MG63 (cell line): Measurements from ENCODE around the gene GPR107. TPM values are rescaled to one million over a fixed set of nuclear protein-coding genes. Genes with fewer than 3 reads are reported as not detected.
A peak's percentile ranks its signal among the peaks of the same experiment; 100 is the strongest.

Experiments used
- DNase-seq: peaks from one replicate; pipeline ENCODE4 v3.0.0-alpha.2; 2020
- H3K27me3 ChIP-seq: fragments of 250-450 bp; sonication (Bioruptor Pico); 2 replicates; pipeline ENCODE4 v1.5.1; 2020; ENCODE audit warnings: mild to moderate bottlenecking, moderate library complexity
- H3K36me3 ChIP-seq: fragments of 250-450 bp; sonication (Bioruptor Pico); 2 replicates; pipeline ENCODE4 v1.5.1; 2020; ENCODE audit warnings: mild to moderate bottlenecking, moderate library complexity
- H3K4me3 ChIP-seq: fragments of 250-450 bp; sonication (Bioruptor Pico); 2 replicates; pipeline ENCODE4 v1.5.1; 2020; ENCODE audit warnings: mild to moderate bottlenecking, moderate library complexity
- H3K9me3 ChIP-seq: fragments of 250-450 bp; sonication (Bioruptor Pico); 2 replicates; pipeline ENCODE4 v1.5.1; 2020; ENCODE audit warnings: mild to moderate bottlenecking, moderate library complexity
- total RNA-seq: library from RNA; depleted of rRNA; stranded (reverse); fragments of >200 nt; shearing (Covaris generic); gene quantifications from 2 replicates; pipeline ENCODE4 v1.2.3, GENCODE V29; 2014; ENCODE audit warnings: low replicate concordance

GPR107 gene
- total RNA-seq, 1 experiment from 2014 or later: 10.9 TPM

- Histone ChIP-seq H3K9me3 (no peaks in the 10 kb centered on the region), H3K36me3 (no peaks in the 10 kb centered on the region), H3K27me3 (no peaks in the 10 kb centered on the region), H3K4me3 (no peak overlapping the region)
- no peak for DNase-seq
These were observed 29.6 kb upstream of the GPR107 start for GRCh38 chr9:130023994-130024596.

GRCh38 chr9:130024597-130024994 is 29.1 kb upstream of the GPR107 start:
- Histone ChIP-seq H3K9me3 (no peaks in the 10 kb centered on the region), H3K27me3 (no peaks in the 10 kb centered on the region), H3K36me3 (peaks cover 2% of the 10 kb centered on the region; the same call in 1 of the 2 replicates), H3K4me3 (no peak overlapping the region)
- peak; percentile 86 for DNase-seq

DNA sequence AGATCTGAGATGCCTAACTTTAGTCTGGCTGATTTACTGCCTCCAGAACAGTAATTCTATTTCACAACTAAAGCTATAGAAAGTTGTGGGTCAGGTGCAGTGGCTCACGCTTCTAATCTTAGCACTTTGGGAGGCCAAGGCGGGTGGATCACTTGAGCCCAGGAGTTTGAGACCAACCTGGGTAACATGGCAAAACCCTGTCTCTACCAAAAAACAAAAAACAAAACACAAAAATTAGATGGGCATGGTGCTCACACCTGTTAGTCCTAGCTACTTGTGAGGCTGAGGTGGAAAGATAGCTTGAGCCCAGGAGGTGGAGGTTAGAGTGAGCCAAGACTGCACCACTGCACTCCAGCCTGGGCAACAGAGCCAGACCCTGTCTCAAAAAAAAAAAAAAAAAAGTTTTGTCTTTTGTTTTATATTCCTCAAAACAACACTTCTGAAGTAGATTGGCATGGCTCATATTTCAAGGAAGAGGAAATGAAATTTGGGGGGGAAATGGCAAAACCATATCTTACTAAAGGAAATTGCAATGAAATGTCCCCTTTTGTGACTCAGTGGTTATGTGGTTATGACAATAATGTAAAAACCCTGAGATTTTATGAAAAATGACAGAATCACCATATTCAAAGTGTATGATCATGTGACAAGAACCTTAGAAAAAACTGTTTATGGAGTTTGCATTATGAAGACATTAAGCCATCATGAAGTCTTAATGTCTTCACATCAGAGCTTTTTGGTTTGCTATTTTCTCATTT is 26.9 kb upstream of the GPR107 start:
- Histone ChIP-seq H3K36me3 (peaks cover 2% of the 10 kb centered on the region; the same call in 1 of the 2 replicates), H3K27me3 (no peaks in the 10 kb centered on the region), H3K4me3 (no peak overlapping the region), H3K9me3 (no peaks in the 10 kb centered on the region)
- DNase-seq: no peak

DNA sequence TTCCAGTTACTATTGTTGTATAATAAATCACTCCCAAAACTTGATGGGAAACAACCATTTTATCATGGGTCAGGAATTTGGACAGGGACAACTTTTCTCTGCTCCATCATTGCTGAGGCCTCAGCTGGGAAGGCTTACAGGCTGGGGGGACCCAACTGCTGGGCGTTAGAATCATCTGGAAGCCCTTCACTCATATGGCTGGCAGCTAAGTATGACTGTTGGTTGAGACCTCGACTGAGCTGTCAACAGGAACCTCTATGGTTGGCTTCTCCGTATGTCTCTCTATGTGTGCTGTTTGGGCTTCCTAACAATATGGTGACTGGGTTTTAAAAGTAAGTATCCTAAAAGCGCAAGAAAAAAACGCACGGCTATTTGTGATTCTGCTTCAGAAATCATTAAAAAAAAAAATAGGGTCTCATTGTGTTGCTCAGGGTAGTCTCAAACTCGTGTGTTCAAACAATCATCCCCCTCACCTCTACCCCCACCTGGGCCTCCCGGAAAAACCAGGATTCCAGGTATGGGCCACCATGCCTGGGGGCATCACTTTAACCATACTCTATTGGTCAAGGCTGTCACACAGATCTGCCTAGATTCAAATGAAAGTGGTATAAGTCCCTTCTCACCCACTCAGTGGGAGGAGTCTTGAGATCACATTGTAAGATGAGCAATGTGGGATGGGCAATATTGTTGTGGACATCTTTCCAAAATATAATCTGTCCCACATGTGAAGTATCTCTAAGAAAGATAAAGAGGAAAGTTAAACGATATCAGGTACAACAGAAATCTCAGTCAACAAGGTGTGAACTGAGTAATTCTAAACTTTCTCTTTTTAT is 26.0 kb upstream of the GPR107 start:
- Histone ChIP-seq H3K36me3 (peaks cover 2% of the 10 kb centered on the region; the same call in 1 of the 2 replicates), H3K9me3 (no peaks in the 10 kb centered on the region), H3K4me3 (no peak overlapping the region), H3K27me3 (no peaks in the 10 kb centered on the region)
- no peak for DNase-seq

GRCh38 chr9:130028493-130029222 is 25.0 kb upstream of the GPR107 start:
- no peaks in the 10 kb centered on the region for H3K9me3 ChIP-seq
- no peak for DNase-seq
- no peak overlapping the region for H3K4me3 ChIP-seq
- H3K36me3 ChIP-seq: peaks cover 2% of the 10 kb centered on the region; the same call in 1 of the 2 replicates
- H3K27me3 ChIP-seq: no peaks in the 10 kb centered on the region

- Histone ChIP-seq H3K27me3 (no peaks in the 10 kb centered on the region), H3K36me3 (peaks cover 2% of the 10 kb centered on the region; the same call in 1 of the 2 replicates), H3K4me3 (no peak overlapping the region), H3K9me3 (no peaks in the 10 kb centered on the region)
- DNase-seq: no peak
These were observed 24.3 kb upstream of the GPR107 start for GRCh38 chr9:130029223-130029973.

GRCh38 chr9:130030651-130031127 is 23.0 kb upstream of the GPR107 start:
- H3K9me3 ChIP-seq: no peaks in the 10 kb centered on the region
- no peak overlapping the region for H3K4me3 ChIP-seq
- H3K36me3 ChIP-seq: peaks cover 2% of the 10 kb centered on the region; the same call in 1 of the 2 replicates
- no peaks in the 10 kb centered on the region for H3K27me3 ChIP-seq
- no peak for DNase-seq

- no peak overlapping the region for H3K4me3 ChIP-seq
- H3K9me3 ChIP-seq: no peaks in the 10 kb centered on the region
- peak; percentile 58 for DNase-seq
- H3K36me3 ChIP-seq: no peaks in the 10 kb centered on the region
- H3K27me3 ChIP-seq: no peaks in the 10 kb centered on the region; the same call in 1 of the 2 replicates
These were observed 19.1 kb upstream of the GPR107 start for GRCh38 chr9:130034570-130034969.

DNA sequence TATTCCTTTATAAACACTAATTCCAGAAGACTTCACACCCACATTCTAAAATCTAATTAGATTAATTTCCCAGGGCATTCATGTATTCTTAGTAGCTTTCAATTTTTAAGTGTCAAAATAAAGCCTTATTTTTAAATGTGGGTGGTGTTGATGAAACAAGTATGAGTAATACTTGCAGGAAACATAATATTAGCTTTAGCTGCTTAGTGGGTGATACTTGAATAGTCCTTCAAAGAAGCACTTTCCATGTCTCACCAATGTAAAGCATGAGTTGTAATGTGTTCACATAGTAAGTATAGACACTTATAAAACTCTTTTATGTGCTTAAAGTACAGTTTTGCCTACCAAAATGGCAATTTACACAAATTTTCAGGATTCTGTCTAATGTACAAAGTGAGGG is 17.6 kb upstream of the GPR107 start:
- H3K9me3 ChIP-seq: no peaks in the 10 kb centered on the region
- H3K27me3 ChIP-seq: no peaks in the 10 kb centered on the region; the same call in 1 of the 2 replicates
- no peak overlapping the region for H3K4me3 ChIP-seq
- H3K36me3 ChIP-seq: no peaks in the 10 kb centered on the region
- no peak for DNase-seq

DNA sequence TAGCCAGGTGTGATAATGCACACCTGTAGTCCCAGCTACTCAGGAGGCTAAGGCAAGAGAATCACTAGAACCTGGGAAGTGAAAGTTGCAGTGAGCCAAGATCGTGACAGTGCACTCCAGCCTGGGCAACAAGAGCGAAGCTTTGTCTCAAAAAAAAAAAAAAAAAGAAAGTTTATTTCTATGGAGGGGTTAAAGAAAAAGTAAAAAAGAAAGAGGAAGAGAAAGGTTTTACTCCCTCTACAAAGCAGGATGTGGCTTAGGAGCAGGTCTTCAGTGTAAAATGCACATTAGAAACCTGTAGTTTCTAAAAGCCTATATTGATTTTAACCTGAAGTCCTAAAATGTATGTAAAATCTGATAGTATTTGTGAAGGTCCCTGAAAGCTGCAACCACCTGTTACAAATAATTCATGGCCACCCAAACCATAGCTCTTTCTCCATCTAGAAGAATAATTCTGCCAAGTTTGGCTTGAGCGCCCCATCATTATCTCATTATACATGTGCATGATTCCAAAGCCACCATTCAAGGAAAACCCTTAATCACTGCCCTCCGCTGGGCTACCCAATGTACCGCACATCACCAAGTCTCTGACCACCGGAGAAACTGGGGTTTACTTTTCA is 14.1 kb upstream of the GPR107 start:
- H3K36me3 ChIP-seq: no peaks in the 10 kb centered on the region
- no peaks in the 10 kb centered on the region; the same call in 1 of the 2 replicates for H3K27me3 ChIP-seq
- H3K4me3 ChIP-seq: no peak overlapping the region
- no peaks in the 10 kb centered on the region for H3K9me3 ChIP-seq
- no peak for DNase-seq

DNA sequence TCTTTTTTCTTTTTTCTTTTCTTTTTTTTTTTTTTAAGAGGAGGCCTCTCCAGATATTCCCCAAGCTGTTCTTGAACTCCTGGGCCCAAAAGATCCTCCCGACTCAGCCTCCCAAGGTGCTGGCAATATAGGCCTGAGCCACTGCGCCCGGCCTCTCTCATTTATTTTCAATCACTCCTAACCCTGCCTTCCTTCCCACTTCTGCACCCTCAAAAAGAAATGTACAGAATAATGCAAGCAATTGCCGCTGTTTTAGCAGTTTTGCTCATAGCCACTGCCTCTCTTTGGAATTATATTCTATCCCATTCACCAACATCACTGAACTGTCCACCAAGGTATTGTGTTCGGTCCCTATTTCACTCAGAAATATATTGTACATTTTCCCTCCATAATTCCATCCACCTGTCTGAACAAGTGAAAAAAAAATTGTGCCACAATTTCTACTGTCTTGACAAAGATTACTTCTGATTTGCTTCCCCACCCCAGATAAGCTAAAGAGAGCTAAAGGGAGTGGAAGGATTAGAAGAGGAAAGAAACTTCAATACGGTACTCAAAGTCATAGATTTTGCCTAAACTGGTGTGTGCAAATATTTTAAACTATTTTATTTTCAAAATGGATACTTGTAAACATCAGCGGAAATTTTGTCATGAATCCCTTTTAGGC is 12.6 kb upstream of the GPR107 start:
- H3K4me3 ChIP-seq: peak overlapping the region; percentile 78
- no peaks in the 10 kb centered on the region for H3K36me3 ChIP-seq
- no peak for DNase-seq
- H3K9me3 ChIP-seq: no peaks in the 10 kb centered on the region
- H3K27me3 ChIP-seq: no peaks in the 10 kb centered on the region; the same call in 1 of the 2 replicates

- H3K36me3 ChIP-seq: no peaks in the 10 kb centered on the region
- no peaks in the 10 kb centered on the region for H3K9me3 ChIP-seq
- peak; percentile 28 for DNase-seq
- no peaks in the 10 kb centered on the region; the same call in 1 of the 2 replicates for H3K27me3 ChIP-seq
- H3K4me3 ChIP-seq: peak overlapping the region; percentile 78
These were observed 11.9 kb upstream of the GPR107 start for GRCh38 chr9:130041648-130042405.

DNA sequence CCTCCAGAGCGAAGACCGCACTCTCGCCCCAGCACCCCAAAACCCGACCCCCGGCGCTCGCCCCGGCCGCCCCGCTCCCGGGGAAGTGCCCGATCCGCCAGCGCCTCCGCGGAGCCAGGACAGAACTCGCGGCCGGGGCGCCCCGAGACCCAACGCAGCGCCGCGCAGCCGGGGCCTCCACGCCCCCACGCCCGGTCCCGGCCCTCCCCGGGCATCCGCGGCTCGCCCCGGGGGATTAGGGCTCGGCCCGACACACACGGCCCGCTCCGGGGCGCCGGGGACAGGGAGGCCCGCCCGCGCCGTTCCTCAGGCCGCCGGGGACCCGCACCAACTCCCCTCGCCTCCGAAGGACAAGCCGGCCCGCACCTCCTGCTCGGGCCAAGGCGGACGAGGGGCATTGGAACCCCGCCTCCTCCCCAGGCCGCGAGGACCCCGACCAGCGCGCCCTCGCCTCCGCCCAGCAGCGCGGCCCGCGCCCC is 11.3 kb upstream of the GPR107 start:
- Histone ChIP-seq H3K4me3 (peak overlapping the region; percentile 78), H3K36me3 (no peaks in the 10 kb centered on the region), H3K27me3 (no peaks in the 10 kb centered on the region), H3K9me3 (no peaks in the 10 kb centered on the region)
- DNase-seq: peak; percentile 30
